ENCODE data around the gene NCSTN.

NCSTN gene

GRCh38 chr1:160353223-160353622 lies 10.0 kb downstream of the NCSTN start:
- no peak for DNase-seq

- DNase-seq = peak; percentile 8
Observed at GRCh38 chr1:160354388-160354985, 11.3 kb downstream of the NCSTN start.

GRCh38 chr1:160357286-160358002 lies 14.3 kb downstream of the NCSTN start:
- DNase-seq = no peak

- DNase-seq = no peak
Observed at GRCh38 chr1:160358073-160358472, 14.9 kb downstream of the NCSTN start.

- DNase-seq = no peak
Observed at GRCh38 chr1:160359559-160360226, 16.5 kb downstream of the NCSTN start.

GRCh38 chr1:160360227-160360695 lies 17.1 kb downstream of the NCSTN start:
- no peak for DNase-seq

- no peak for DNase-seq
Observed at GRCh38 chr1:160361199-160361598, 18.0 kb downstream of the NCSTN start.

GRCh38 chr1:160361814-160362167 lies 18.6 kb downstream of the NCSTN start:
- DNase-seq = no peak

GRCh38 chr1:160362168-160362957 lies 19.2 kb downstream of the NCSTN start:
- peak; percentile 80 for DNase-seq

- peak; percentile 62 for DNase-seq
Observed at GRCh38 chr1:160363010-160363409, 19.8 kb downstream of the NCSTN start.

- DNase-seq = peak; percentile 23
Observed at GRCh38 chr1:160363951-160364735, 21.0 kb downstream of the NCSTN start.

GRCh38 chr1:160365325-160365724 lies 22.1 kb downstream of the NCSTN start:
- peak; percentile 87 for DNase-seq

- DNase-seq = peak; percentile 94
Observed at GRCh38 chr1:160366731-160367515, 23.7 kb downstream of the NCSTN start, which contains the start of gene NHLH1. Gene NHLH1 (plus strand): TSS chr1:160367071. CDS start chr1:160370732, 3,661 bp downstream.

- DNase-seq = no peak
Observed at GRCh38 chr1:160367516-160367900, 24.3 kb downstream of the NCSTN start.

- no peak for DNase-seq
Observed at GRCh38 chr1:160367934-160368923, 25.0 kb downstream of the NCSTN start.

GRCh38 chr1:160369087-160369486 lies 25.9 kb downstream of the NCSTN start:
- DNase-seq = no peak

GRCh38 chr1:160370561-160371345 lies 27.6 kb downstream of the NCSTN start:
- DNase-seq = no peak

GRCh38 chr1:160371346-160371631 lies 28.1 kb downstream of the NCSTN start:
- DNase-seq = no peak

- DNase-seq = no peak
Observed at GRCh38 chr1:160371756-160372155, 28.6 kb downstream of the NCSTN start.

- DNase-seq = no peak
Observed at GRCh38 chr1:160373696-160374095, 30.5 kb downstream of the NCSTN start.
